ENCODE measurements around the gene METTL8.

GRCh38 chr2:171480908-171481307, 47.1 kb upstream of the METTL8 start:
- TF ChIP-seq YY1 (IDR thresholded peaks at IDR 0.05; ENCODE audit: insufficient read depth, insufficient read length) (no peak), SUZ12 (IDR thresholded peaks at IDR 0.05; ENCODE audit: extremely low read depth, insufficient read depth, insufficient read length) (no peak), ZNF274 (IDR thresholded peaks at IDR 0.05; ENCODE audit: low read depth, low read length) (no peak)

Measured in NT2/D1 (cell line).